Activated CD8-positive, alpha-beta memory T cell treated with anti-CD3 and anti-CD28 coated beads for 48 hours (primary cell): Measurements from ENCODE around the gene PDE4B.

ENCODE experiments used
- DNase-seq, 3 experiments: peaks; one replicate each; pipeline ENCODE4 v3.0.0-alpha.2; 2020; ENCODE audit warnings: low read depth in 2 of 3, low spot score in 2 of 3

PDE4B gene

GRCh38 chr1:66256629-66257572 is 464.2 kb downstream of the PDE4B start:
- DNase-seq, result no peak

GRCh38 chr1:66258404-66259105 is 465.9 kb downstream of the PDE4B start:
- no peak for DNase-seq

- DNase-seq, result no peak
Observed at GRCh38 chr1:66261364-66261763, 468.7 kb downstream of the PDE4B start.

- DNase-seq, result no peak
Observed at GRCh38 chr1:66262208-66262963, 469.7 kb downstream of the PDE4B start.

GRCh38 chr1:66265268-66265667 is 472.6 kb downstream of the PDE4B start:
- no peak for DNase-seq

- DNase-seq, result no peak
Observed at GRCh38 chr1:66265796-66266195, 473.1 kb downstream of the PDE4B start.

GRCh38 chr1:66266350-66266749 is 473.7 kb downstream of the PDE4B start:
- no peak for DNase-seq

GRCh38 chr1:66266756-66267155 is 474.1 kb downstream of the PDE4B start:
- DNase-seq, result no peak

- no peak for DNase-seq
Observed at GRCh38 chr1:66267201-66267940, 474.7 kb downstream of the PDE4B start.

GRCh38 chr1:66269222-66269621 is 476.5 kb downstream of the PDE4B start:
- DNase-seq, result no peak

- no peak for DNase-seq
Observed at GRCh38 chr1:66270119-66270812, 477.6 kb downstream of the PDE4B start.

GRCh38 chr1:66271216-66271903 is 478.7 kb downstream of the PDE4B start:
- no peak for DNase-seq

GRCh38 chr1:66271904-66272254 is 479.2 kb downstream of the PDE4B start:
- no peak for DNase-seq

GRCh38 chr1:66273656-66274055 is 481.0 kb downstream of the PDE4B start:
- no peak for DNase-seq

GRCh38 chr1:66274634-66275033 is 481.9 kb downstream of the PDE4B start:
- DNase-seq, result no peak

GRCh38 chr1:66275083-66275482 is 482.4 kb downstream of the PDE4B start:
- no peak for DNase-seq

GRCh38 chr1:66275601-66276023 is 482.9 kb downstream of the PDE4B start:
- DNase-seq, result no peak

- no peak for DNase-seq
Observed at GRCh38 chr1:66276218-66276617, 483.5 kb downstream of the PDE4B start.

GRCh38 chr1:66278260-66279021 is 485.7 kb downstream of the PDE4B start:
- DNase-seq, result no peak
